HG03103 (cell line): ENCODE measurements around the gene SOCS1.

Source experiments
- ATAC-seq: cut with Tn5 transposase; IDR thresholded peaks from one replicate; pipeline ENCODE4 v1.9.1; 2021; ENCODE audit warnings: low read depth; ENCODE audit not compliant: unreplicated experiment

The SOCS1 gene

GRCh38 chr16:11208916-11209665 is 46.9 kb downstream of the SOCS1 start:
- ATAC-seq = no peak

- no peak for ATAC-seq
Measured at GRCh38 chr16:11207646-11208045, 48.4 kb downstream of the SOCS1 start.

- no peak for ATAC-seq
Measured at GRCh38 chr16:11205754-11206581, 50.0 kb downstream of the SOCS1 start.

GRCh38 chr16:11205065-11205699 is 50.8 kb downstream of the SOCS1 start:
- ATAC-seq = no peak

GRCh38 chr16:11204513-11205047 is 51.4 kb downstream of the SOCS1 start:
- ATAC-seq = no peak
